Measurements from ENCODE around the gene OBP2A. TPM values are rescaled to one million over a fixed set of nuclear protein-coding genes. Genes with fewer than 3 reads are reported as not detected.
"Not testable (repeated sequence)": the region's sequence is repeated elsewhere in the genome, so short reads cannot be mapped to it uniquely, and the experiment has no call there.

OBP2A gene, protein sequence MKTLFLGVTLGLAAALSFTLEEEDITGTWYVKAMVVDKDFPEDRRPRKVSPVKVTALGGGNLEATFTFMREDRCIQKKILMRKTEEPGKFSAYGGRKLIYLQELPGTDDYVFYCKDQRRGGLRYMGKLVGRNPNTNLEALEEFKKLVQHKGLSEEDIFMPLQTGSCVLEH
- total RNA-seq, result not detected
- long read RNA-seq, result 0 reads

DNA sequence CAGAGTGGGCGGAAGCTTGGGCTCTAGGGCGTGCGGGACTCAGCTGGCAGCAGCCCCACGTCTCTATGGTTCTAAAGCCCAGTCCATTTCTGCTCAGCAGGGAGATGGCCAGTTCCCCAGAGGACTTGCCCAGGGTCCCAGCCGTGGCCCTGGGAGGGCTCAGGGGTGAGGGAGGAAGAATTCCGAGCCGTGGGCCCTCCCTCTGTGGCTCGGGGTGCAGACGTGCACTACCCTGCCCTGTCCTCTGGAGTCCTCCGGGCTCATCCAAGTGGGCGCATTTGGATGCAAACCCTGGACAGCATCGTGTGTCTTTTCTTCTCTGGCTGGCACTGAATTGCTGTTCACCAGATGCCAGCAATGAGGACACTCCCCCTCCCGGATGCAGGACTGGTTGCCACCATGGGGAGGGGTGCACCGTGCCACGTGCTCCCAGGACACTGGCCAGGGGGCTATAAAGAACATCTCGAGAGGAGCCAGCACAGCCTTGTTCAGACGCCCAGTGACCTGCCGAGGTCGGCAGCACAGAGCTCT lies at the start of gene OBP2A:
Gene OBP2A, plus strand, starts transcription at position 481 of the 531 bp plus-strand sequence. CDS start 55 bp downstream, outside the sequence.
- not testable (repeated sequence) for ATAC-seq, DNase-seq

DNA sequence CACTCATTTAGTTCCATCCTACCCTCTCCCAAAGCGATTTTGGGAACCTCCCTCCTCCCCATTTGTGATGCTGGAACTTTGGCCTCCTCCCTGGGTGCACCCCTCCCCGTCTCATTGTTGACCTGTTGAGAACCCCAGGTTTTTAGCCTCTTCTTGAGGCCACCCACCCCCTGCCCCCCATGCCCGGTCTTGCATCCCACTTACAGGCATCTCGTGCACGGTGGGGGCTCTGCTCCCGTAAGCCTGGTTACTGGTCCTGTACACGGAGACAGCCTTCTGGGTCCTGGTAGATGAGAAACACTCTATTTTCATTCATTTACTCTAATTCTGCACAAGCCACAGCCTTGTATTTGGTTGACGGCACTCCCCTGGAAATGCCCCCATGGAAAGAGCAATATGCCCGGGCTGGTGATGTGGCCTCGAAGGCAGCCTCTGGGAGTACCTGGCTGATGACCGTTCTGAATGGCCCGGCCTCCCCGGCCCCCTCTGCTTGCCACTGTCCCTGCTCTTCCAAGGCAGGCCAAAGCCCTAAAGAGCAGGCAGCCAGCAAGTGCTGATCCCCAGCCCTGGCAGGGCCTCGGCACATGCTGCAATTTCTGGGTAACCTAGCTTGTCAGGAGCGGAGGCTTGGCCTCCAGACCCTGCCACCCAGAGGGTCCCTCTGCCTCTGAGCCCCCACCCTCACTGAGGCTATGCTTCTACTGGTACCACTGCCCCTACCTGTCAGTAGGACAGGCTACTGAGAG lies 47.4 kb upstream of the OBP2A start:
- H3K4me1 ChIP-seq, result peaks cover 21% of the 10 kb centered on the region
- H3K4me3 ChIP-seq, result peak overlapping the region; percentile 79
- intact Hi-C loops (cut with DNase I), result no loop called here
- TF ChIP-seq, protein P1, sequence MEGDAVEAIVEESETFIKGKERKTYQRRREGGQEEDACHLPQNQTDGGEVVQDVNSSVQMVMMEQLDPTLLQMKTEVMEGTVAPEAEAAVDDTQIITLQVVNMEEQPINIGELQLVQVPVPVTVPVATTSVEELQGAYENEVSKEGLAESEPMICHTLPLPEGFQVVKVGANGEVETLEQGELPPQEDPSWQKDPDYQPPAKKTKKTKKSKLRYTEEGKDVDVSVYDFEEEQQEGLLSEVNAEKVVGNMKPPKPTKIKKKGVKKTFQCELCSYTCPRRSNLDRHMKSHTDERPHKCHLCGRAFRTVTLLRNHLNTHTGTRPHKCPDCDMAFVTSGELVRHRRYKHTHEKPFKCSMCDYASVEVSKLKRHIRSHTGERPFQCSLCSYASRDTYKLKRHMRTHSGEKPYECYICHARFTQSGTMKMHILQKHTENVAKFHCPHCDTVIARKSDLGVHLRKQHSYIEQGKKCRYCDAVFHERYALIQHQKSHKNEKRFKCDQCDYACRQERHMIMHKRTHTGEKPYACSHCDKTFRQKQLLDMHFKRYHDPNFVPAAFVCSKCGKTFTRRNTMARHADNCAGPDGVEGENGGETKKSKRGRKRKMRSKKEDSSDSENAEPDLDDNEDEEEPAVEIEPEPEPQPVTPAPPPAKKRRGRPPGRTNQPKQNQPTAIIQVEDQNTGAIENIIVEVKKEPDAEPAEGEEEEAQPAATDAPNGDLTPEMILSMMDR (IDR thresholded peaks at IDR 0.05), result no peak
- no peaks in the 10 kb centered on the region for H3K27me3 ChIP-seq (ENCODE audit: low read depth)
- no peaks in the 10 kb centered on the region for H3K9me3 ChIP-seq
- peaks cover 15% of the 10 kb centered on the region for H3K36me3 ChIP-seq
- ATAC-seq, result no peak
- peak; percentile 32 for DNase-seq
- no peak overlapping the region for H3K27ac ChIP-seq

More for the DNA sequence above, at the start of gene OBP2A:
- intact Hi-C loops (cut with DNase I); H3K9me3 ChIP-seq; H3K4me3 ChIP-seq; H3K27me3 ChIP-seq (ENCODE audit: low read depth); H3K27ac ChIP-seq; H3K4me1 ChIP-seq; H3K36me3 ChIP-seq: not testable (repeated sequence)

DNA sequence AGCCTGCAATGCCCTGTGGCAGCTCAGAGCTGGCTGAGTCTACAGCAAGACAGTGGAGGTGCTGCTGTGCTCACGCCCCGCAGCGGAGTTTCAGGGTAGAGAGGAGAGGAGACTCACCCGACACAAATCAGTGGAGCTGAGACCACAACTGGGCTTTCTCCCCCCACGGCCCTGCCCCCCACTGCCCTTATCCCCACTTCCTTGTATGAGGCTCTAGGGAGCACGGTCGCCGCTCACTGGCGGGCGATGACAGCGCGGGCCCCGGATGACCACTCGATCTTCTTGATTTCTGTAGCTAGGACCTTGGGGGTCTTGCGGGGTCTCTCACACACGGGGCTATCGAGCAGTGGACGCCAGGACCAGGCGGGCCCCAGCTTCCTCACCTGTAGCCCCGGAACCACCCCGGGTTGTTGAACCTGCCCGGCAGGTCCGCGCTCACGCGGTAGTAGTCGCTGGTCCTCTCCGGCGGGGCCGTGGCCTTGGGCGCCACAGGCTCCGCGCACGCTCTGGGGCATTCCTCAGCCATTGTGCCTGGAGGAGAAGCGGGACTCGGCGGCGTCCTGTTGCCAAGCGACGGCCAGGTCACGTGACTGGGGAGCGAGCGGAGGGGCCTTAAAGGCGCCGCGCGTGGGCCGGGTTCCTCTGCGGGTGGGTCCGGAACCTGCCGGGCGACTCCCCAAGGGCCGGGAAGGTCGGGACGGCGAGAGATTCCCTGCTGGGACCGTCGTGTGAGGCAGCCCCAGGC lies 46.4 kb upstream of the OBP2A start:
- intact Hi-C loops (cut with DNase I), result no loop called here
- Histone ChIP-seq H3K4me1 (peaks cover 21% of the 10 kb centered on the region), H3K36me3 (peaks cover 24% of the 10 kb centered on the region), H3K4me3 (peak overlapping the region; percentile 79), H3K27ac (peak overlapping the region; percentile 83), H3K9me3 (no peaks in the 10 kb centered on the region), H3K27me3 (ENCODE audit: low read depth) (no peaks in the 10 kb centered on the region)
- peak; percentile 90 to 94 for ATAC-seq
- DNase-seq, result peak; percentile 97
- TF ChIP-seq, protein P1 (IDR thresholded peaks at IDR 0.05), result peak; percentile 8

DNA sequence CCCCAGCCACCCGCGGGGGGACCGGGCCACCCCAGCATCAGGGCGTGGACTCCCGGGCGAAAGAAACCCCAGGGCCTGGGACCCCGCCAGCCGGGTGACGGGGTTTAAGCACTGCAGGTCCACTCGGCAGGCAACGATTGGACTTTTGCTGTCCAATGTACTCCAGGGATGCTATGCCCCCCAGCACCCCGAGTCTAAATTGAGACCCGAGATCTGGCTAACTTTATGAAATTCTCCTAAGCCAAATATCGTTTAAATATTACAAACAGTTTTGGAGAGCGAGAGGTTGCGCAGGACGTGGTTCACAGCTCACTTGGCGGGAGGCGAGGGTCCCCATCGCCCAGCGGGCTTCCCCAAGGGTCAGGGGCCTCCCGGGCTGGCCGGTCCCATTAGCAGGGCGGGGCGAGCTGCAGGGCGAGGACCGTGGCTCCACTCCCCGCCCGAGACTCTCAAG lies 45.8 kb upstream of the OBP2A start:
- Histone ChIP-seq H3K9me3 (no peaks in the 10 kb centered on the region), H3K27me3 (ENCODE audit: low read depth) (no peaks in the 10 kb centered on the region), H3K4me3 (peak overlapping the region; percentile 79), H3K36me3 (peaks cover 30% of the 10 kb centered on the region), H3K4me1 (peaks cover 21% of the 10 kb centered on the region), H3K27ac (peak overlapping the region; percentile 83)
- no peak for DNase-seq
- intact Hi-C loops (cut with DNase I), result no loop called here
- peak; percentile 30 to 34 for ATAC-seq
- TF ChIP-seq, protein P1 (IDR thresholded peaks at IDR 0.05), result no peak

DNA sequence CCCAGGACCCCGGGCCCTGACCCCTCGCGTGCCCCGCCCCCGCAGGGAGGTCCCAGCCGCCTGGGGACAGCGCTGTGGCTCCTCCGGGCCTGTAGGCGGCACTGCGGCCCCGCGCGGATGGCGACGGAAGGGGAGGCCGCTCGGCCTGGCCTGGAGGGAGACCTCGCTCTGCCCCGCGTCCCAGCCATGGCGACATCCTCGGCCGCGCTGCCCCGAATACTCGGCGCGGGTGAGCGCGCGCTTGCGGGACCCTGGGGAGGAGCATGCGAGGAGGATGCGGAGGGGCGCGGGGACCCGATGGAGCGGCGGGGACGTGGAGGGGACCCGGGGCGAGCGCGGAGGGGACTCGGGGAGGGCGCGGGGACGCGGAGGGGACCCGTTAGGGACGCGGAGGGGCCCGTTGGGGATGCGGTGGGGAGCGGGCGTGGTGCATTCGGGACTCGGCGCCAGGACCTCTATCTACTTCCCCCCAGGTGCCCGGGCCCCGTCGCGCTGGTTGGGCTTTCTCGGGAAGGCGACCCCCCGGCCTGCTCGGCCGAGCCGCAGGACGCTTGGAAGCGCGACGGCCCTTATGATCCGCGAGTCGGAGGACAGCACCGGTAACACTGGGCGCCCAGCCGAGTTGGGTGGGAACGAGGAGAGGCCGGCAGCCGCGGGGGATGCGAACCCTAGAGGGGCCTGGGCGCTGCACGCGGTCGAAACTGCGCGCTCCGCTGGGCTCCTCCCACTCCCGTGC lies 45.2 kb upstream of the OBP2A start, which contains the start of gene MRPS2:
Gene MRPS2, plus strand, starts transcription at position 158 of the 736 bp plus-strand sequence. Its CDS starts 29 bp downstream, at position 187.
- Histone ChIP-seq H3K9me3 (no peaks in the 10 kb centered on the region), H3K27me3 (ENCODE audit: low read depth) (no peaks in the 10 kb centered on the region), H3K4me3 (peak within 1 kb of the TSS; percentile 79), H3K27ac (peak within 1 kb of the TSS; percentile 83), H3K4me1 (peaks cover 21% of the 10 kb centered on the region), H3K36me3 (peaks cover 35% of the 10 kb centered on the region)
- peak; percentile 92 for DNase-seq
- TF ChIP-seq, protein P1 (IDR thresholded peaks at IDR 0.05), result peak; percentile 95
- ATAC-seq, result peak; percentile 98
- intact Hi-C loops (cut with DNase I), result no loop called here
